Measurements from ENCODE around the gene TNS1. TPM values are rescaled to one million over a fixed set of nuclear protein-coding genes. Genes with fewer than 3 reads are reported as not detected.

TNS1 gene
- total RNA-seq, 1 donor from 2014 or later = 11.6 TPM

DNA sequence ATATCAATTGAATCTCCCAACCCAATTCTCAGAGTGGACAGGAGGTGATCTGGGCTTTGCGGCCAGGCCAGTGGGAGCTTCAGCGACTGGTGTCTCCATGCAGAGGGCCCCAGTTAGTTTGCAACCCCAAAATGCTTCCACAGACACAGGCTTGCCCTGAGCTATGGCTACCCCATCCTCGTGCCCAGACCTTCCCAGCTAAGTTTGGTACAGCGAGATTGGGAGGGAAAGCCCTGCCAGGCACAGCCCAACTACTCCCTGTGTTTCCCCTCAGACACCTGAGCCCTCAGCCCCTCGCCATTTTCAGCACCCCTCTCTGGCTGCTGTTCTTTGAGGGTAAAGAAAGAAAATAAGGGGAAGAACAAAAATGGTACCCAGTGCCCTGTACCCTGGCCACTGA, 142.9 kb downstream of the TNS1 start:
- no peak overlapping the region for H3K4me3 Mint-ChIP-seq (ENCODE audit: unreplicated experiment)
- TF ChIP-seq CTCF (IDR thresholded peaks at IDR 0.05; ENCODE audit: unreplicated experiment) = no peak
- H3K9me3 Mint-ChIP-seq (ENCODE audit: unreplicated experiment) = no peaks in the 10 kb centered on the region
- peaks cover 2% of the 10 kb centered on the region for H3K27me3 Mint-ChIP-seq (ENCODE audit: unreplicated experiment)
- H3K36me3 Mint-ChIP-seq (ENCODE audit: low read depth, unreplicated experiment) = no peaks in the 10 kb centered on the region
- no peak for DNase-seq (ENCODE audit: low spot score)
- no peak overlapping the region for H3K27ac Mint-ChIP-seq (ENCODE audit: unreplicated experiment)
- H3K4me1 Mint-ChIP-seq (ENCODE audit: unreplicated experiment) = peaks cover 13% of the 10 kb centered on the region

DNA sequence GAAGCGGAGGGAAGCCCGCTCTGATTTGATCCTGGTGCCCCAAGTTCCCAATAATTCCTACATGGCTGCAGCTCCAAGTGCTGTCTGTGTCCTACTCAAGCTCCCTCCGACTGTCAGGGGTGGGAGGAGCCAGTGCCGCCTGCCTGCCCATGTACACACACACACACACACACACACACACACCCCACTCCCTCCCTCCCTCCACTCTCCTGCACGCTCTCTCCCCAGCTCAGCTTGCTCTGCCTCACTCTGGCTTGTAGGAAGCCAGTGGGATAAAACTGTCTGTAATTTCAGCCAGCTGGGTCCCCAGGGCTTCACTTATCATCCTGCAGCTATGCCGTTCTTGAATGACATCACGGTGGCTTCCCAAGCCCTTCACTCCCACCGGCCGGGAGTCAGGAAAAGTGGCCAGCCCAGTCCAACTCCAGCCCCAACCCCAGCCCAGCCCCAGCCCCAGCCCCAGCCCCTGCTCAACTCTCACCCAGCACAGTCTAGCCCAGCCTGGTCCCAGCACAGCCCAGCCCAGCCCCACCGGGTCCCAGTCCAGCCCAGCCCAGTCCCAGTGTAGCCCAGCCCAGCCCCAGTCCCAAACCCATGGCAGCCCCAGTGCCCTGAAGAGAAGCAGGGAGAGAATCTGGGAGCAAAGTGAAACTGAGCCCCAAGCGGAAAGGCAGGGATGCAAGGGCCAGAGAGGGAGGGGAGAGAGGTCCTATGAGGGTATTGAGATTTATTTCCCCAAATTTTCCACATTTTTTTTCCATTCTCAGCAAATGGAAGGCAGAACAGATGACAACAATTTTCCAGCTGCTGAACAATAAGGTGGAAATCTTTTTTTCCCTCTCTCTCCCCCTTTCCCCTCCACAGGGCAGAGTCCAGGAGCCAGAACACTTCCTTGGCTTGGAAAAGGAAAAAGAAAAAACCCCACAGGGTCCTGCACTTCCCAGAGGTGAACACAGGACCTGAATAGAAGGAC, 144.0 kb downstream of the TNS1 start:
- Mint-ChIP-seq H3K27me3 (ENCODE audit: unreplicated experiment) (peaks cover 2% of the 10 kb centered on the region), H3K27ac (ENCODE audit: unreplicated experiment) (no peak overlapping the region), H3K9me3 (ENCODE audit: unreplicated experiment) (no peaks in the 10 kb centered on the region), H3K4me1 (ENCODE audit: unreplicated experiment) (peaks cover 13% of the 10 kb centered on the region), H3K36me3 (ENCODE audit: low read depth, unreplicated experiment) (peaks cover 7% of the 10 kb centered on the region), H3K4me3 (ENCODE audit: unreplicated experiment) (no peak overlapping the region)
- DNase-seq (ENCODE audit: low spot score) = no peak
- no peak for TF ChIP-seq CTCF (IDR thresholded peaks at IDR 0.05; ENCODE audit: unreplicated experiment)

- TF ChIP-seq CTCF (IDR thresholded peaks at IDR 0.05; ENCODE audit: unreplicated experiment) = no peak
- no peak for DNase-seq (ENCODE audit: low spot score)
- Mint-ChIP-seq H3K36me3 (ENCODE audit: low read depth, unreplicated experiment) (peaks cover 14% of the 10 kb centered on the region), H3K4me3 (ENCODE audit: unreplicated experiment) (no peak overlapping the region), H3K9me3 (ENCODE audit: unreplicated experiment) (no peaks in the 10 kb centered on the region), H3K27me3 (ENCODE audit: unreplicated experiment) (peaks cover 2% of the 10 kb centered on the region), H3K4me1 (ENCODE audit: unreplicated experiment) (peaks cover 14% of the 10 kb centered on the region), H3K27ac (ENCODE audit: unreplicated experiment) (no peak overlapping the region)
Measured at GRCh38 chr2:217857624-217858506, 144.9 kb downstream of the TNS1 start.

GRCh38 chr2:217856871-217857270, 145.9 kb downstream of the TNS1 start:
- no peaks in the 10 kb centered on the region for H3K9me3 Mint-ChIP-seq (ENCODE audit: unreplicated experiment)
- no peak overlapping the region for H3K27ac Mint-ChIP-seq (ENCODE audit: unreplicated experiment)
- TF ChIP-seq CTCF (IDR thresholded peaks at IDR 0.05; ENCODE audit: unreplicated experiment) = no peak
- peaks cover 2% of the 10 kb centered on the region for H3K27me3 Mint-ChIP-seq (ENCODE audit: unreplicated experiment)
- no peak for DNase-seq (ENCODE audit: low spot score)
- peaks cover 20% of the 10 kb centered on the region for H3K36me3 Mint-ChIP-seq (ENCODE audit: low read depth, unreplicated experiment)
- no peak overlapping the region for H3K4me3 Mint-ChIP-seq (ENCODE audit: unreplicated experiment)
- peaks cover 13% of the 10 kb centered on the region for H3K4me1 Mint-ChIP-seq (ENCODE audit: unreplicated experiment)

All from endothelial cell (in vitro differentiated cells).